CD8-positive, alpha-beta memory T cell (primary cell): Measurements from ENCODE around the gene EIF2D. TPM values are rescaled to one million over a fixed set of nuclear protein-coding genes. Genes with fewer than 3 reads are reported as not detected.

Experiments
- CTCF ChIA-PET: fragments of 350-600 bp; sonication (Branson Sonifier 250); formaldehyde crosslinking; loops from one replicate; lab custom pipeline; 2021; ENCODE audit warnings: antibody characterized with exemption; lab: Charles Lee
- POLR2A ChIA-PET: fragments of 350-600 bp; sonication (Branson Sonifier 250); formaldehyde crosslinking; loops from one replicate; lab custom pipeline; 2021; ENCODE audit warnings: antibody characterized with exemption; lab: Charles Lee
- DNase-seq, 5 donors: peaks; one replicate each; pipeline versions ENCODE4 v3.0.0 to v3.0.0-alpha.2; 2020 to 2022; ENCODE audit warnings: mixed read lengths in 1 of 5
- H3K27ac ChIP-seq: one replicate; pipeline ENCODE4 v1.7.0; 2013; ENCODE audit warnings: low read depth, mild to moderate bottlenecking, low read length, moderate library complexity
- H3K27me3 ChIP-seq: 2 replicates; pipeline ENCODE4 v1.7.0; 2013; ENCODE audit warnings: low read length, mild to moderate bottlenecking; ENCODE audit not compliant: insufficient read depth, poor library complexity, severe bottlenecking
- H3K36me3 ChIP-seq: 2 replicates; pipeline ENCODE4 v1.7.0; 2013; ENCODE audit warnings: mild to moderate bottlenecking, low read length, moderate library complexity; ENCODE audit not compliant: insufficient read depth
- H3K4me1 ChIP-seq: 2 replicates; pipeline ENCODE4 v1.7.0; 2013; ENCODE audit warnings: mild to moderate bottlenecking, low read length, moderate library complexity; ENCODE audit not compliant: insufficient read depth
- H3K4me3 ChIP-seq: 2 replicates; pipeline ENCODE4 v1.7.0; 2013; ENCODE audit warnings: mild to moderate bottlenecking, low read length
- H3K9me3 ChIP-seq: 2 replicates; pipeline ENCODE4 v1.7.0; 2013; ENCODE audit warnings: mild to moderate bottlenecking, low read length
- H3K27ac Mint-ChIP-seq, 8 donors: one replicate each; pipeline ENCODE4 v1.8.0; 2020 to 2021; ENCODE audit warnings: mixed read lengths in 8 of 8, mild to moderate bottlenecking in 6 of 8, inconsistent platforms in 3 of 8, moderate library complexity in 3 of 8
- H3K27me3 Mint-ChIP-seq, 2 donors: one replicate each; pipeline ENCODE4 v1.8.0; 2020 to 2021; ENCODE audit warnings: mixed read lengths in 2 of 2, mild to moderate bottlenecking in 1 of 2, moderate library complexity in 1 of 2
- H3K36me3 Mint-ChIP-seq, 3 donors: one replicate each; pipeline ENCODE4 v1.8.0; 2020 to 2021; ENCODE audit warnings: mixed read lengths in 3 of 3, inconsistent platforms in 1 of 3, mild to moderate bottlenecking in 1 of 3
- H3K4me1 Mint-ChIP-seq, 3 donors: one replicate each; pipeline ENCODE4 v1.8.0; 2020 to 2021; ENCODE audit warnings: mixed read lengths in 3 of 3, inconsistent platforms in 1 of 3, mild to moderate bottlenecking in 1 of 3
- H3K4me3 Mint-ChIP-seq, 7 donors: one replicate each; pipeline ENCODE4 v1.8.0; 2020 to 2021; ENCODE audit warnings: mixed read lengths in 7 of 7, mild to moderate bottlenecking in 6 of 7, moderate library complexity in 4 of 7, inconsistent platforms in 2 of 7
- H3K9me3 Mint-ChIP-seq, 5 donors: one replicate each; pipeline ENCODE4 v1.8.0; 2020 to 2022; ENCODE audit warnings: mixed read lengths in 5 of 5, mild to moderate bottlenecking in 3 of 5, moderate library complexity in 2 of 5, inconsistent platforms in 1 of 5
- polyA plus RNA-seq: library from polyadenylated mRNA; unstranded; fragments of 300-500 nt; fragmentation: Illumina TruSeq; gene quantifications from one replicate; pipeline ENCODE4 v1.2.3, GENCODE V29; 2021
- total RNA-seq, 2 experiments: library from RNA; stranded (reverse); gene quantifications; one replicate each; pipeline ENCODE4 v1.2.3, GENCODE V29; 2021

The EIF2D gene
- total and polyA plus RNA-seq, 3 experiments from 2014 or later: 35.3 to 88.7 (median 82.7) TPM

- POLR2A ChIA-PET: no interaction called here
- H3K27ac ChIP-seq: no peak overlapping the region
- no peak overlapping the region for H3K4me3 Mint-ChIP-seq
Observed at GRCh38 chr1:206591696-206592095, 20.6 kb downstream of the EIF2D start.

GRCh38 chr1:206591226-206591625 is 21.0 kb downstream of the EIF2D start:
- Histone ChIP-seq H3K4me1 (peaks cover 13% of the 10 kb centered on the region), H3K27me3 (no peaks in the 10 kb centered on the region), H3K9me3 (no peaks in the 10 kb centered on the region), H3K27ac (no peak overlapping the region), H3K36me3 (peaks cover 51% of the 10 kb centered on the region), H3K4me3 (no peak overlapping the region)
- ChIA-PET POLR2A (no interaction called here), CTCF (interaction anchor here (0.9 to 4.1 kb wide), 13 partner anchors 9 to 114 kb away, joined by 3 to 37 read pairs (median 5); partner anchors contain the start of gene EIF2D)
- Mint-ChIP-seq H3K4me3 (peak overlapping the region in 2 of 7 donors; percentile 20 to 31), H3K36me3 (peaks cover 0 to 91% (median 27%) of the 10 kb centered on the region in 3 donors), H3K27ac (peak overlapping the region; percentile 83 to 96 (median 93)), H3K9me3 (no peaks in the 10 kb centered on the region), H3K4me1 (peaks cover 42 to 58% (median 58%) of the 10 kb centered on the region in 3 donors), H3K27me3 (no peaks in the 10 kb centered on the region)
- no peak for DNase-seq

More at GRCh38 chr1:206591696-206592095, 20.6 kb downstream of the EIF2D start:
- H3K27me3 ChIP-seq: no peaks in the 10 kb centered on the region
- peak overlapping the region in 7 of 8 donors; percentile 30 to 96 (median 59) for H3K27ac Mint-ChIP-seq
- DNase-seq: no peak
- H3K36me3 ChIP-seq: peaks cover 50% of the 10 kb centered on the region
- H3K4me3 ChIP-seq: no peak overlapping the region
- H3K27me3 Mint-ChIP-seq: no peaks in the 10 kb centered on the region
- CTCF ChIA-PET: interaction anchor here (0.8 to 4.1 kb wide), 14 partner anchors 9 to 114 kb away, joined by 3 to 37 read pairs (median 4); partner anchors contain the start of gene EIF2D
- H3K9me3 ChIP-seq: no peaks in the 10 kb centered on the region
- H3K36me3 Mint-ChIP-seq: peaks cover 2 to 89% (median 25%) of the 10 kb centered on the region in 3 donors
- peaks cover 13% of the 10 kb centered on the region for H3K4me1 ChIP-seq
- H3K9me3 Mint-ChIP-seq: no peaks in the 10 kb centered on the region
- peaks cover 42 to 58% (median 54%) of the 10 kb centered on the region in 3 donors for H3K4me1 Mint-ChIP-seq

- peaks cover 0 to 91% (median 26%) of the 10 kb centered on the region in 3 donors for H3K36me3 Mint-ChIP-seq
- peak in 3 of 5 donors; percentile 29 to 64 (median 58) for DNase-seq
- H3K9me3 ChIP-seq: no peaks in the 10 kb centered on the region
- peaks cover 13% of the 10 kb centered on the region for H3K4me1 ChIP-seq
- H3K9me3 Mint-ChIP-seq: no peaks in the 10 kb centered on the region
- no peaks in the 10 kb centered on the region for H3K27me3 Mint-ChIP-seq
- no peak overlapping the region for H3K4me3 ChIP-seq
- ChIA-PET CTCF (interaction anchor here (1.4 to 19.1 kb wide), 3 partner anchors 31 to 113 kb away, joined by 3 to 503 read pairs (median 37); no protein-coding TSS in a partner anchor), POLR2A (interaction anchor here (0.7 to 1.0 kb wide), 2 partner anchors 10 to 83 kb away, joined by 3 to 6 read pairs; partner anchors contain the start of gene RASSF5)
- H3K36me3 ChIP-seq: peaks cover 52% of the 10 kb centered on the region
- no peaks in the 10 kb centered on the region for H3K27me3 ChIP-seq
- peaks cover 42 to 66% (median 58%) of the 10 kb centered on the region in 3 donors for H3K4me1 Mint-ChIP-seq
- peak overlapping the region; percentile 85 to 96 (median 93) for H3K27ac Mint-ChIP-seq
- H3K4me3 Mint-ChIP-seq: peak overlapping the region in 5 of 7 donors; percentile 1 to 65 (median 36)
- H3K27ac ChIP-seq: no peak overlapping the region
Observed at GRCh38 chr1:206590025-206590758, 22.1 kb downstream of the EIF2D start.

GRCh38 chr1:206589206-206589605 is 23.1 kb downstream of the EIF2D start:
- H3K27ac Mint-ChIP-seq: peak overlapping the region; percentile 49 to 96 (median 92)
- no peaks in the 10 kb centered on the region for H3K27me3 ChIP-seq
- peaks cover 46 to 72% (median 58%) of the 10 kb centered on the region in 3 donors for H3K4me1 Mint-ChIP-seq
- no peaks in the 10 kb centered on the region for H3K27me3 Mint-ChIP-seq
- peak overlapping the region in 1 of 7 donors; percentile 45 for H3K4me3 Mint-ChIP-seq
- DNase-seq: no peak
- no peaks in the 10 kb centered on the region for H3K9me3 Mint-ChIP-seq
- H3K27ac ChIP-seq: no peak overlapping the region
- H3K9me3 ChIP-seq: no peaks in the 10 kb centered on the region
- H3K36me3 Mint-ChIP-seq: peaks cover 0 to 92% (median 23%) of the 10 kb centered on the region in 3 donors
- ChIA-PET CTCF (interaction anchor here (1.2 to 19.1 kb wide), 3 partner anchors 30 to 53 kb away, joined by 3 to 503 read pairs (median 3); no protein-coding TSS in a partner anchor), POLR2A (interaction anchor here (0.7 to 1.0 kb wide), 2 partner anchors 9 to 82 kb away, joined by 3 to 6 read pairs; partner anchors contain the start of gene RASSF5)
- peaks cover 13% of the 10 kb centered on the region for H3K4me1 ChIP-seq
- H3K36me3 ChIP-seq: peaks cover 53% of the 10 kb centered on the region
- no peak overlapping the region for H3K4me3 ChIP-seq

DNA sequence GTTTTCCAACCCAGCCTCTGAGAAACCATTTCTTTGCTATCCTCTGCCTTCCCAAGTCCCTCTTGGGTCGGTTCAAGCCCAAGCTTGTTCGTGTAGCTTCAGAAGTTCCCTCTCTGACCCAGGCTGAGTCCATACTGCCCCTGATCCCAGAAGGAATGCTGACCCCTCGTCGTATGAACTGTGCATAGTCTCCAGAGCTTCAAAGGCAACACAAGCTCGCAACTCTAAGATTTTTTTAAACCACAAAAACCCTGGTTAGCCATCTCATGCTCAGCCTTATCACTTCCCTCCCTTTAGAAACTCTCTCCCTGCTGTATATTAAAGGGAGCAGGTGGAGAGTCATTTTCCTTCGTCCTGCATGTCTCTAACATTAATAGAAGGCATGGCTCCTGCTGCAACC is 23.8 kb downstream of the EIF2D start:
- peaks cover 45 to 76% (median 63%) of the 10 kb centered on the region in 3 donors for H3K4me1 Mint-ChIP-seq
- H3K4me3 ChIP-seq: no peak overlapping the region
- no peaks in the 10 kb centered on the region for H3K27me3 Mint-ChIP-seq
- H3K36me3 ChIP-seq: peaks cover 60% of the 10 kb centered on the region
- ChIA-PET CTCF (interaction anchor here (1.2 to 19.1 kb wide), 5 partner anchors 13 to 52 kb away, joined by 3 to 503 read pairs (median 4); no protein-coding TSS in a partner anchor), POLR2A (interaction anchor here (0.7 kb wide), 1 partner anchor 37 kb away, joined by 3 read pairs; no protein-coding TSS in a partner anchor)
- H3K9me3 Mint-ChIP-seq: no peaks in the 10 kb centered on the region
- no peak for DNase-seq
- H3K36me3 Mint-ChIP-seq: peaks cover 2 to 93% (median 25%) of the 10 kb centered on the region in 3 donors
- no peak overlapping the region for H3K4me3 Mint-ChIP-seq
- no peaks in the 10 kb centered on the region for H3K27me3 ChIP-seq
- H3K4me1 ChIP-seq: peaks cover 20% of the 10 kb centered on the region
- H3K9me3 ChIP-seq: no peaks in the 10 kb centered on the region
- peak overlapping the region; percentile 62 to 96 (median 92) for H3K27ac Mint-ChIP-seq
- no peak overlapping the region for H3K27ac ChIP-seq

GRCh38 chr1:206587904-206588303 is 24.4 kb downstream of the EIF2D start:
- ChIA-PET POLR2A (interaction anchor here (0.7 kb wide), 1 partner anchor 36 kb away, joined by 3 read pairs; no protein-coding TSS in a partner anchor), CTCF (interaction anchor here (1.2 to 19.1 kb wide), 4 partner anchors 12 to 108 kb away, joined by 4 to 503 read pairs (median 13); no protein-coding TSS in a partner anchor)
- Mint-ChIP-seq H3K4me1 (peaks cover 51 to 82% (median 68%) of the 10 kb centered on the region in 3 donors), H3K4me3 (no peak overlapping the region), H3K36me3 (peaks cover 4 to 93% (median 22%) of the 10 kb centered on the region in 3 donors), H3K27ac (peak overlapping the region in 7 of 8 donors; percentile 29 to 96 (median 94)), H3K27me3 (peaks cover 0 to 1% of the 10 kb centered on the region in 2 donors), H3K9me3 (no peaks in the 10 kb centered on the region)
- no peaks in the 10 kb centered on the region for H3K27me3 ChIP-seq
- H3K36me3 ChIP-seq: peaks cover 66% of the 10 kb centered on the region
- H3K27ac ChIP-seq: no peak overlapping the region
- DNase-seq: no peak
- no peaks in the 10 kb centered on the region for H3K9me3 ChIP-seq
- peaks cover 25% of the 10 kb centered on the region for H3K4me1 ChIP-seq
- H3K4me3 ChIP-seq: no peak overlapping the region

DNA sequence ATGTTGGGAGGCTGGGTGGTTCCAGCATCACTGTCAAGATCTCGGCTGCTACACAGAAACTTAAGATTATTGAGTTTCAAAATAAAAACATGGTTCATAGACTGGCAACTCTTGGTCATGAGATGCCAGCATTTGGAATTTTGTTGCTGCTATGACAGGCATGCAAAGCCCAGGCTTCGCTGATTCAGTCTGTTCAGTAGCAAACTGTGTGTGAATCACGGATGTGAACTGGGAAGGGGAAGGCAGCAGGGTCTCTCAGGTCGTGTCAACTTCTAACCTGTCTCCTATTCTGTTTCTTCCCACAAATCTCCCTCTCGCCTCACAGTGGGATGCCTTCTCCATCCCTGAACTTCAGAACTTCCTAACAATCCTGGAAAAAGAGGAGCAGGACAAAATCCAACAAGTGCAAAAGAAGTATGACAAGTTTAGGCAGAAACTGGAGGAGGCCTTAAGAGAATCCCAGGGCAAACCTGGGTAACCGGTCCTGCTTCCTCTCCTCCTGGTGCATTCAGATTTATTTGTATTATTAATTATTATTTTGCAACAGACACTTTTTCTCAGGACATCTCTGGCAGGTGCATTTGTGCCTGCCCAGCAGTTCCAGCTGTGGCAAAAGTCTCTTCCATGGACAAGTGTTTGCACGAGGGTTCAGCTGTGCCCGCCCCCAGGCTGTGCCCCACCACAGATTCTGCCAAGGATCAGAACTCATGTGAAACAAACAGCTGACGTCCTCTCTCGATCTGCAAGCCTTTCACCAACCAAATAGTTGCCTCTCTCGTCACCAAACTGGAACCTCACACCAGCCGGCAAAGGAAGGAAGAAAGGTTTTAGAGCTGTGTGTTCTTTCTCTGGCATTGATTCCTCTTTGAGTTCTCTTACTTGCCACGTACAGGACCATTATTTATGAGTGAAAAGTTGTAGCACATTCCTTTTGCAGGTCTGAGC is 25.5 kb downstream of the EIF2D start:
- Histone ChIP-seq H3K36me3 (peaks cover 77% of the 10 kb centered on the region), H3K27ac (no peak overlapping the region), H3K9me3 (no peaks in the 10 kb centered on the region), H3K4me1 (peaks cover 37% of the 10 kb centered on the region), H3K27me3 (no peaks in the 10 kb centered on the region), H3K4me3 (no peak overlapping the region)
- Mint-ChIP-seq H3K36me3 (peaks cover 4 to 93% (median 19%) of the 10 kb centered on the region in 3 donors), H3K27me3 (peaks cover 0 to 1% of the 10 kb centered on the region in 2 donors), H3K4me3 (peak overlapping the region in 1 of 7 donors; percentile 12), H3K9me3 (no peaks in the 10 kb centered on the region), H3K4me1 (peaks cover 56 to 84% (median 70%) of the 10 kb centered on the region in 3 donors), H3K27ac (peak overlapping the region; percentile 47 to 96 (median 76))
- no peak for DNase-seq
- ChIA-PET CTCF (interaction anchor here (0.8 to 19.1 kb wide), 6 partner anchors 27 to 108 kb away, joined by 4 to 503 read pairs (median 13); no protein-coding TSS in a partner anchor), POLR2A (interaction anchor here (0.6 to 1.0 kb wide), 2 partner anchors 35 to 74 kb away, joined by 4 to 9 read pairs; no protein-coding TSS in a partner anchor)
